ENCODE data around the gene PTPRU. TPM values are rescaled to one million over a fixed set of nuclear protein-coding genes. Genes with fewer than 3 reads are reported as not detected.

Gene PTPRU
- total and polyA plus RNA-seq, 5 donors from 2014 or later: not detected

- no peak for ATAC-seq (ENCODE audit: low read depth in 2 of 2)
- no peak overlapping the region for H3K4me3 Mint-ChIP-seq
- H3K27me3 ChIP-seq (ENCODE audit: control insufficient read depth, insufficient read depth, low read length): no peaks in the 10 kb centered on the region
- DNase-seq: no peak
- H3K27me3 Mint-ChIP-seq: peaks cover 14% of the 10 kb centered on the region
- H3K4me1 ChIP-seq (ENCODE audit: control insufficient read depth, insufficient read depth, low read length, poor library complexity, severe bottlenecking): no peaks in the 10 kb centered on the region
- H3K4me3 ChIP-seq (ENCODE audit: low read depth, low read length): no peak overlapping the region
- H3K4me1 Mint-ChIP-seq: no peaks in the 10 kb centered on the region
- no peak overlapping the region for H3K27ac ChIP-seq (ENCODE audit: insufficient read depth, low read length, poor library complexity, severe bottlenecking)
- H3K27ac Mint-ChIP-seq: no peak overlapping the region
- H3K9me3 ChIP-seq (ENCODE audit: control insufficient read depth in 2 of 2, low read length in 2 of 2): no peaks in the 10 kb centered on the region
- no peaks in the 10 kb centered on the region for H3K36me3 Mint-ChIP-seq
- no peaks in the 10 kb centered on the region for H3K36me3 ChIP-seq (ENCODE audit: control insufficient read depth, insufficient read depth, low read length)
- H3K9me3 Mint-ChIP-seq: peaks cover 0 to 3% (median 0%) of the 10 kb centered on the region in 7 donors
These were observed 67.1 kb downstream of the PTPRU start for GRCh38 chr1:29303201-29304024.

- DNase-seq (no peak), ATAC-seq (ENCODE audit: low read depth in 2 of 2) (no peak)
- Mint-ChIP-seq H3K4me1 (no peaks in the 10 kb centered on the region), H3K4me3 (no peak overlapping the region), H3K36me3 (no peaks in the 10 kb centered on the region), H3K27me3 (peaks cover 11% of the 10 kb centered on the region), H3K9me3 (peaks cover 0 to 3% (median 0%) of the 10 kb centered on the region in 7 donors), H3K27ac (no peak overlapping the region)
- H3K27me3 ChIP-seq (ENCODE audit: control insufficient read depth, insufficient read depth, low read length): no peaks in the 10 kb centered on the region
- H3K27ac ChIP-seq (ENCODE audit: insufficient read depth, low read length, poor library complexity, severe bottlenecking): no peak overlapping the region
- no peaks in the 10 kb centered on the region for H3K36me3 ChIP-seq (ENCODE audit: control insufficient read depth, insufficient read depth, low read length)
- no peaks in the 10 kb centered on the region for H3K4me1 ChIP-seq (ENCODE audit: control insufficient read depth, insufficient read depth, low read length, poor library complexity, severe bottlenecking)
- H3K9me3 ChIP-seq (ENCODE audit: control insufficient read depth in 2 of 2, low read length in 2 of 2): no peaks in the 10 kb centered on the region
- no peak overlapping the region for H3K4me3 ChIP-seq (ENCODE audit: low read depth, low read length)
These were observed 67.8 kb downstream of the PTPRU start for GRCh38 chr1:29304025-29304684.

GRCh38 chr1:29305943-29306342 is 69.6 kb downstream of the PTPRU start:
- Histone ChIP-seq H3K27me3 (ENCODE audit: control insufficient read depth, insufficient read depth, low read length) (no peaks in the 10 kb centered on the region), H3K4me3 (ENCODE audit: low read depth, low read length) (no peak overlapping the region), H3K9me3 (ENCODE audit: control insufficient read depth in 2 of 2, low read length in 2 of 2) (no peaks in the 10 kb centered on the region), H3K4me1 (ENCODE audit: control insufficient read depth, insufficient read depth, low read length, poor library complexity, severe bottlenecking) (no peaks in the 10 kb centered on the region), H3K36me3 (ENCODE audit: control insufficient read depth, insufficient read depth, low read length) (no peaks in the 10 kb centered on the region), H3K27ac (ENCODE audit: insufficient read depth, low read length, poor library complexity, severe bottlenecking) (no peak overlapping the region)
- Mint-ChIP-seq H3K4me3 (no peak overlapping the region), H3K27me3 (peaks cover 6% of the 10 kb centered on the region), H3K27ac (no peak overlapping the region), H3K36me3 (no peaks in the 10 kb centered on the region), H3K9me3 (peaks cover 0 to 3% (median 0%) of the 10 kb centered on the region in 7 donors), H3K4me1 (no peaks in the 10 kb centered on the region)
- ATAC-seq (ENCODE audit: low read depth in 2 of 2) (no peak), DNase-seq (no peak)

GRCh38 chr1:29306471-29307140 is 70.3 kb downstream of the PTPRU start:
- no peaks in the 10 kb centered on the region for H3K9me3 ChIP-seq (ENCODE audit: control insufficient read depth in 2 of 2, low read length in 2 of 2)
- Mint-ChIP-seq H3K27me3 (peaks cover 6% of the 10 kb centered on the region), H3K4me3 (no peak overlapping the region), H3K36me3 (no peaks in the 10 kb centered on the region), H3K4me1 (no peaks in the 10 kb centered on the region), H3K27ac (no peak overlapping the region), H3K9me3 (peaks cover 0 to 3% (median 0%) of the 10 kb centered on the region in 7 donors)
- DNase-seq (no peak), ATAC-seq (ENCODE audit: low read depth in 2 of 2) (no peak)
- no peak overlapping the region for H3K27ac ChIP-seq (ENCODE audit: insufficient read depth, low read length, poor library complexity, severe bottlenecking)
- no peaks in the 10 kb centered on the region for H3K4me1 ChIP-seq (ENCODE audit: control insufficient read depth, insufficient read depth, low read length, poor library complexity, severe bottlenecking)
- no peaks in the 10 kb centered on the region for H3K27me3 ChIP-seq (ENCODE audit: control insufficient read depth, insufficient read depth, low read length)
- H3K4me3 ChIP-seq (ENCODE audit: low read depth, low read length): no peak overlapping the region
- H3K36me3 ChIP-seq (ENCODE audit: control insufficient read depth, insufficient read depth, low read length): no peaks in the 10 kb centered on the region

- Mint-ChIP-seq H3K27ac (no peak overlapping the region), H3K9me3 (no peaks in the 10 kb centered on the region), H3K4me3 (no peak overlapping the region), H3K27me3 (peaks cover 6% of the 10 kb centered on the region), H3K36me3 (no peaks in the 10 kb centered on the region), H3K4me1 (peaks cover 0 to 2% (median 0%) of the 10 kb centered on the region in 4 donors)
- no peak for DNase-seq
- H3K36me3 ChIP-seq (ENCODE audit: control insufficient read depth, insufficient read depth, low read length): no peaks in the 10 kb centered on the region
- H3K9me3 ChIP-seq (ENCODE audit: control insufficient read depth in 2 of 2, low read length in 2 of 2): no peaks in the 10 kb centered on the region
- no peak overlapping the region for H3K4me3 ChIP-seq (ENCODE audit: low read depth, low read length)
- H3K27ac ChIP-seq (ENCODE audit: insufficient read depth, low read length, poor library complexity, severe bottlenecking): no peak overlapping the region
- no peaks in the 10 kb centered on the region for H3K27me3 ChIP-seq (ENCODE audit: control insufficient read depth, insufficient read depth, low read length)
- H3K4me1 ChIP-seq (ENCODE audit: control insufficient read depth, insufficient read depth, low read length, poor library complexity, severe bottlenecking): no peaks in the 10 kb centered on the region
- no peak for ATAC-seq (ENCODE audit: low read depth in 2 of 2)
These were observed 72.8 kb downstream of the PTPRU start for GRCh38 chr1:29309075-29309474.

GRCh38 chr1:29309621-29310020 is 73.3 kb downstream of the PTPRU start:
- Mint-ChIP-seq H3K36me3 (no peaks in the 10 kb centered on the region), H3K9me3 (no peaks in the 10 kb centered on the region), H3K27me3 (peaks cover 6% of the 10 kb centered on the region), H3K4me3 (no peak overlapping the region), H3K4me1 (peaks cover 0 to 2% (median 0%) of the 10 kb centered on the region in 4 donors), H3K27ac (no peak overlapping the region)
- ATAC-seq (ENCODE audit: low read depth in 2 of 2): no peak
- no peak overlapping the region for H3K4me3 ChIP-seq (ENCODE audit: low read depth, low read length)
- no peak for DNase-seq
- H3K36me3 ChIP-seq (ENCODE audit: control insufficient read depth, insufficient read depth, low read length): no peaks in the 10 kb centered on the region
- no peak overlapping the region for H3K27ac ChIP-seq (ENCODE audit: insufficient read depth, low read length, poor library complexity, severe bottlenecking)
- no peaks in the 10 kb centered on the region for H3K4me1 ChIP-seq (ENCODE audit: control insufficient read depth, insufficient read depth, low read length, poor library complexity, severe bottlenecking)
- no peaks in the 10 kb centered on the region for H3K9me3 ChIP-seq (ENCODE audit: control insufficient read depth in 2 of 2, low read length in 2 of 2)
- no peaks in the 10 kb centered on the region for H3K27me3 ChIP-seq (ENCODE audit: control insufficient read depth, insufficient read depth, low read length)

GRCh38 chr1:29310616-29311180 is 74.4 kb downstream of the PTPRU start:
- H3K9me3 ChIP-seq (ENCODE audit: control insufficient read depth in 2 of 2, low read length in 2 of 2): no peaks in the 10 kb centered on the region
- Mint-ChIP-seq H3K9me3 (no peaks in the 10 kb centered on the region), H3K27me3 (peaks cover 6% of the 10 kb centered on the region), H3K36me3 (no peaks in the 10 kb centered on the region), H3K4me1 (peaks cover 0 to 2% (median 0%) of the 10 kb centered on the region in 4 donors), H3K27ac (peak overlapping the region in 1 of 3 donors; percentile 21), H3K4me3 (no peak overlapping the region)
- no peak for ATAC-seq (ENCODE audit: low read depth in 2 of 2)
- no peaks in the 10 kb centered on the region for H3K36me3 ChIP-seq (ENCODE audit: control insufficient read depth, insufficient read depth, low read length)
- no peak overlapping the region for H3K27ac ChIP-seq (ENCODE audit: insufficient read depth, low read length, poor library complexity, severe bottlenecking)
- H3K27me3 ChIP-seq (ENCODE audit: control insufficient read depth, insufficient read depth, low read length): no peaks in the 10 kb centered on the region
- H3K4me1 ChIP-seq (ENCODE audit: control insufficient read depth, insufficient read depth, low read length, poor library complexity, severe bottlenecking): no peaks in the 10 kb centered on the region
- H3K4me3 ChIP-seq (ENCODE audit: low read depth, low read length): no peak overlapping the region
- no peak for DNase-seq
